VCaP (cell line): ENCODE results near the gene ZNF124.
"Not testable (repeated sequence)": the region's sequence is repeated elsewhere in the genome, so short reads cannot be mapped to it uniquely, and the experiment has no call there.

Source experiments
- H3K27ac ChIP-seq: fragments of 450-650 bp; 2 replicates; pipeline ENCODE4 v1.5.1; 2017
- CTCF ChIP-seq: fragments of 450-650 bp; conservative IDR thresholded peaks from 2 replicates; pipeline ENCODE4 v1.5.1; 2017; ENCODE audit warnings: mild to moderate bottlenecking, moderate library complexity

ZNF124 gene

GRCh38 chr1:247184254-247184653 is 12.4 kb upstream of the ZNF124 start:
- no peak for TF ChIP-seq CTCF
- no peak overlapping the region for H3K27ac ChIP-seq

DNA sequence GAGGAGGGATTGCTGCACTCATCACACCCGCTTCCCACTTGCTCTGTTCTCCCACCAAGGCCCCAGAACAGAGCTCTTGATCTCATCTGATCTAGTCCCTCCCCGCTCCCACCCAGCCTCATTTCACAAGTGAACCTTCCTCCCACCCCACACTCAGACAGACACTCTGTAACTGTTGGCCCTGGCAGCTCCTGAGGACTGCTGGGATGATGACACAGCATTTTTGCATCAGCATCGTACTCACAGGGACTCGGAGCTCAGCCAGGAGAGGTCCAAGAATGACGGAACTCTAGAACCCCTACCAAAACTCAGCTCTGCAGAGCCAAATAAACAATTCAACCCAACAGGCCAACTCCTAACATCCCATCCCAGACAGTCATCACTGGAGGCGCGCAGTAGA is 11.2 kb upstream of the ZNF124 start:
- no peak for TF ChIP-seq CTCF
- H3K27ac ChIP-seq = no peak overlapping the region

DNA sequence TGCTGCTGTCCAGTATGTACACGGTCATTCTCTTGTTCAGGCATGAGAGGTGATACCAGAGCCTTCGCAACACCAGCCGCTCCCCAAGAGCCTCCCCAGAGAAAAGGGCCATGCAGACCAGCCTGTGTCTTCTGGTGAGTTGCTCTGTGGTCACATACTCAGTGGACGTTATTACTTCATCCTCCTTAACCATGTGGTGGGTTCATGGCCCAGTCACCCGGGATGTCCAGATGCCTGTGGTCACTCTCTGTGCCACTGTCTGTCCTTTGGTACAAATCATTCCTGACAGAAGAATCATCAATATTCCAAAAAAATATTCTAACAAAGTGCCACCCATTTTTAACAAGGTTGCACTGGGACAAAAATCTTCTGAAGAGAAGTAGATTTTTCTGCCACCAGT is 8.8 kb upstream of the ZNF124 start:
- no peak for TF ChIP-seq CTCF
- no peak overlapping the region for H3K27ac ChIP-seq

GRCh38 chr1:247177755-247178154 is 5.9 kb upstream of the ZNF124 start:
- no peak for TF ChIP-seq CTCF
- no peak overlapping the region for H3K27ac ChIP-seq

DNA sequence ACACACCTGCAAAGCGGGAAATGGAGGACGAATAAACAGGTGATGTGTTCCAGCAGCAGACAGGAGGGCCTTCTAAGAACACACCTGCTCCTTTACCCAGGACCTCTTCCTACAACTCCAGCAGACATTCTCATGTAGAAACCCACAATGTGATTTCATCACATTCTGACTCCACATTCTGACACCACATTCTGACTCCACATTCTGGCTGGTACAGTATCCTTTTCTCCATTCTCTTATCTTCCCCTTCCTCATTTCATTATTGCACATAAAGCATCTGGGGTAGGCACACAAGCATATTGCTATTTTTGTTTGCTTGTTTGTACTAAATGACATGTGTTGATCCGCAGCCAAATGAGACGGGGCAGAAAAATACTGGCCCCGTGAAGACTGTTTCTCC is 3.6 kb upstream of the ZNF124 start:
- no peak overlapping the region for H3K27ac ChIP-seq
- TF ChIP-seq CTCF = no peak

GRCh38 chr1:247173431-247173830 is 1.6 kb upstream of the ZNF124 start:
- no peak for TF ChIP-seq CTCF
- no peak overlapping the region for H3K27ac ChIP-seq

DNA sequence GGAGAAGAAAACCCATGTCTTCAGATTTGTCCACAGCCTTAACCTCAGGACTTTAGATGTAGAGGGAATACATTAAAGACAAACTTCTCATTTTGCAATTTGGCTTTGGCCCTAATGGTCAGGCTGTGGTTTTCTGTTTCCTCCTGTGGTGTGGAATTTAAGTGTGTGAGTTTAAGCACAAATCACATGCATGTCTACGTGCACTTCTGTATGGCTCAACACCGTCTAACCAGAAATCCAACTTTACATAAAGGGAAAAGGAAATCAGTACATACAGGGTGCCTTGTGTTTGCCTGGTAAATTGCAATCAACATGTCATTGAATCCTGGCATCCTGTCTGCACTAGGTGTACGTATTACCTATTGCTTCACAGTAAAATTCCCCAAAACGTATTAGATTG is 1.2 kb upstream of the ZNF124 start:
- no peak for TF ChIP-seq CTCF
- no peak overlapping the region for H3K27ac ChIP-seq

DNA sequence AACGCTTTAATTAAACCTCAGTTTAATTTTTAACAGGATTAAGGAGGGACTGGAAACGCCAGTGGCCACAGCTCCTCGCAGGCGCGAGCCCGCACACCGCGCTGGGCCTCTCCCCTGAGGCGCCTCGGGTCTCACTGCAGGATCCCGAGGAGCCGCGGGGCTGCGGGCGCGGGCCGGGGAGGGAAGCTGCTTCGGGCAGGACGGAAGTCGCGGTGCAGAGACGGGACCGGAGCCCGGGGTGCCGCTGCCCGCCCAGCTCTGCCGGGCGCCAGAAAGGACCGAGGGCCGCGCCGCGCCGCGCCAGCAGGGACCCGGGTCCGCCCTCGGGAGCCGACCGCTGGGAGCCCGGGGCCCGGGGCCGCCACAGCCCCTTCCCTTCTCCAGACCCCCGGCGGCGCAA is 377 bp downstream of the ZNF124 start:
- not testable (repeated sequence) for H3K27ac ChIP-seq
